ENCODE measurements around the gene FAM180B. TPM values are rescaled to one million over a fixed set of nuclear protein-coding genes. Genes with fewer than 3 reads are reported as not detected.

Gene FAM180B
- total and polyA plus RNA-seq, 4 donors, result not detected

DNA sequence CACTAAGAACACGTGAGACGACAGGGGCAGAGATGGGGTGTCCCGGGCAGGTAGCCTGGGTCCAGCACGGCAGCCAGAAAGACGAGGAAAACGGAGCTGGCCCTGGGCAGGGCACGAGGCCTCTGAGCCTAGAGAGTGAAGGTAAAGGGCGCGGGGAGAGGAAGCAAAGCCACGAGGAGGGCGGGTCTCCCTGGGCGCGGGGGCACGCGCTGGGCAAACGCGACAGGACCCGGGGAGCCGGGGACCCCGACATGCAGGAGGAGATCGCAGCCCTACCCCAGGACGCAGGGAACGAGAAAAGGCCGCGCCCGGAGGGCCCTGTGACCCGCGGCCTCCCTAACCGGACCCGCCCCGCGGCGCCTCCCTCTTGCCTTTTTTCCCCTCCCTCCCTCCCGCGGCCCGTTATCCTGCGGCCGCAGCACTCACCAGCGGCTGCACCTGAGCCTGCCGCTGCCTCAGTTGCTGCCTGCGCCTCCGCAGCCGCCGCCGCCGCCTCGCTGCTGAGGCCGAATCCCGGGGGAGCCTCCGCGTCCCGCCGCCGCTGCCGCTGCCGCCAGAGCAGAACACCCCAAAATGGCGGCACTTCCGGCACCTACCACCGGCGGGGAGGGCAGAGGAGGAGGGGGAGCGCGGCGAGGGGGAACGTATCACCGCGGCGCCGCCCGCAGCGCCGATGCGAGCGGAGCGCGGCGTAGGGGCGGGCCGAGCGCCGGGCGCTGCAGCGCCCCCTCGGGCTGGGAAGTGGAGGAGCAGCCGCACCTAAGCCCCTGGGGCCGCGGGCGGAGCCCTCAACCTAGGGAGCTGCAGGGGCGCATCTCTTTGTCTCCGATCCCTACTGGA, 33.7 kb upstream of the FAM180B start, which contains the start of gene CELF1 (continued):
- TF ChIP-seq ZBTB33 (IDR thresholded peaks at IDR 0.05) (no peak), EGR1 (IDR thresholded peaks at IDR 0.05; ENCODE audit: low read depth in 2 of 2) (no peak), HNF4G (IDR thresholded peaks at IDR 0.05) (no peak), RXRA (IDR thresholded peaks at IDR 0.05) (no peak)

DNA sequence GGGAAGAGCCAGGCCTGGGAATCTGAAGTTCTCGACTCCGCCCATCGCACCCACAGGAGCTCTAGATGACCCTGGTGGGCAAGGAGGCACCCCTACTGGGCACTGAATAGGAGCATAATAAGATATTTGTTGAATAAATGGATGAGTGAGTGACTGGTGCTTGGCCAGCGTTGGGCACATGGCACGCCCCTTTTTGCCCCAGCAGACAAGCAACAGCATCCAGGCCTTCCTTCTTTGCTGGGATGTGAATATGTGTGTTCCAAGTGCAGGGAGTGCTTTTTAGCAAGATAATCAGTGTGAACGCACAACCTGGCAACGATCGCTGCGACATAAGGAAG, 33.1 kb upstream of the FAM180B start:
- H3K4me3 ChIP-seq (ENCODE audit: low read depth in 1 of 3, low read length in 3 of 3), result peak overlapping the region; percentile 21 to 96 (median 85)
- H3K36me3 ChIP-seq (ENCODE audit: control insufficient read depth in 4 of 4, insufficient read depth in 3 of 4, low read depth in 1 of 4, low read length in 3 of 4), result no peaks in the 10 kb centered on the region
- no peaks in the 10 kb centered on the region for H3K27me3 ChIP-seq (ENCODE audit: control insufficient read depth in 4 of 4, insufficient read depth in 4 of 4, low read length in 3 of 4)
- no peak for TF ChIP-seq EGR1 (IDR thresholded peaks at IDR 0.05; ENCODE audit: low read depth in 2 of 2)
- TF ChIP-seq, protein P1, sequence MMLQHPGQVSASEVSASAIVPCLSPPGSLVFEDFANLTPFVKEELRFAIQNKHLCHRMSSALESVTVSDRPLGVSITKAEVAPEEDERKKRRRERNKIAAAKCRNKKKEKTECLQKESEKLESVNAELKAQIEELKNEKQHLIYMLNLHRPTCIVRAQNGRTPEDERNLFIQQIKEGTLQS (IDR thresholded peaks at IDR 0.05), result no peak
- TF ChIP-seq RXRA (IDR thresholded peaks at IDR 0.05), result no peak
- no peak for TF ChIP-seq YY1 (IDR thresholded peaks at IDR 0.05)
- TF ChIP-seq ZBTB33 (IDR thresholded peaks at IDR 0.05), result no peak
- TF ChIP-seq, protein P2, sequence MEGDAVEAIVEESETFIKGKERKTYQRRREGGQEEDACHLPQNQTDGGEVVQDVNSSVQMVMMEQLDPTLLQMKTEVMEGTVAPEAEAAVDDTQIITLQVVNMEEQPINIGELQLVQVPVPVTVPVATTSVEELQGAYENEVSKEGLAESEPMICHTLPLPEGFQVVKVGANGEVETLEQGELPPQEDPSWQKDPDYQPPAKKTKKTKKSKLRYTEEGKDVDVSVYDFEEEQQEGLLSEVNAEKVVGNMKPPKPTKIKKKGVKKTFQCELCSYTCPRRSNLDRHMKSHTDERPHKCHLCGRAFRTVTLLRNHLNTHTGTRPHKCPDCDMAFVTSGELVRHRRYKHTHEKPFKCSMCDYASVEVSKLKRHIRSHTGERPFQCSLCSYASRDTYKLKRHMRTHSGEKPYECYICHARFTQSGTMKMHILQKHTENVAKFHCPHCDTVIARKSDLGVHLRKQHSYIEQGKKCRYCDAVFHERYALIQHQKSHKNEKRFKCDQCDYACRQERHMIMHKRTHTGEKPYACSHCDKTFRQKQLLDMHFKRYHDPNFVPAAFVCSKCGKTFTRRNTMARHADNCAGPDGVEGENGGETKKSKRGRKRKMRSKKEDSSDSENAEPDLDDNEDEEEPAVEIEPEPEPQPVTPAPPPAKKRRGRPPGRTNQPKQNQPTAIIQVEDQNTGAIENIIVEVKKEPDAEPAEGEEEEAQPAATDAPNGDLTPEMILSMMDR (IDR thresholded peaks at IDR 0.05; ENCODE audit: low read depth, low read length, missing input control), result no peak
- TF ChIP-seq SP1 (IDR thresholded peaks at IDR 0.05), result no peak
- no peak for TF ChIP-seq GABPA (IDR thresholded peaks at IDR 0.05 in 1 of 2, conservative IDR thresholded peaks at IDR 0.05 in 1 of 2)
- TF ChIP-seq FOXA2 (IDR thresholded peaks at IDR 0.05), result no peak
- no peak for TF ChIP-seq REST (IDR thresholded peaks at IDR 0.05)
- no peak for TF ChIP-seq HNF4A (conservative IDR thresholded peaks at IDR 0.05)
- no peak for TF ChIP-seq NR2F2 (IDR thresholded peaks at IDR 0.05)
- no peak for TF ChIP-seq FOXA1 (IDR thresholded peaks at IDR 0.05)
- no peak for DNase-seq (ENCODE audit: low spot score)
- H3K27ac ChIP-seq (ENCODE audit: low read depth in 1 of 2, low read length in 2 of 2), result peak overlapping the region; percentile 93 to 96
- WGBS, result 26% methylated on average over 9 of the region's 9 CpGs
- no peaks in the 10 kb centered on the region for H3K9me3 ChIP-seq (ENCODE audit: control insufficient read depth in 4 of 4, low read length in 3 of 4)
- H3K9ac ChIP-seq (ENCODE audit: low read depth in 1 of 2, low read length in 2 of 2), result peak overlapping the region in 1 of 2 donors; percentile 81
- peaks cover 14 to 26% (median 24%) of the 10 kb centered on the region in 4 donors for H3K4me1 ChIP-seq (ENCODE audit: control insufficient read depth in 4 of 4, insufficient read depth in 4 of 4, low read length in 3 of 4)
